Karpas-422 (cell line): ENCODE results near the gene FUZ. TPM values are rescaled to one million over a fixed set of nuclear protein-coding genes. Genes with fewer than 3 reads are reported as not detected.
A peak's percentile ranks its signal among the peaks of the same experiment; 100 is the strongest.

ENCODE experiments used
- DNase-seq: peaks from one replicate; pipeline ENCODE4 v3.0.0-alpha.2; 2015
- H2AFZ ChIP-seq: fragments of 200-600 bp; sonication (generic); 2 replicates; pipeline ENCODE4 v1.6.1; 2014; ENCODE audit warnings: antibody characterized with exemption, low read length, mixed read lengths
- H3K27ac ChIP-seq: fragments of 200-600 bp; sonication (generic); 2 replicates; pipeline ENCODE4 v1.5.1; 2014; ENCODE audit warnings: mild to moderate bottlenecking, low read length, moderate library complexity
- H3K27me3 ChIP-seq: fragments of 200-600 bp; sonication (generic); 2 replicates; pipeline ENCODE4 v1.6.1; 2014; ENCODE audit warnings: low read length, mixed read lengths
- H3K36me3 ChIP-seq: fragments of 200-600 bp; sonication (generic); 2 replicates; pipeline ENCODE4 v1.6.1; 2014; ENCODE audit warnings: low read length, mixed read lengths; ENCODE audit not compliant: insufficient read depth
- H3K4me1 ChIP-seq: fragments of 200-600 bp; sonication (generic); 2 replicates; pipeline ENCODE4 v1.6.1; 2014; ENCODE audit warnings: mild to moderate bottlenecking, low read length, mixed read lengths
- H3K4me2 ChIP-seq: fragments of 200-600 bp; sonication (generic); 2 replicates; pipeline ENCODE4 v1.6.1; 2014; ENCODE audit warnings: low read length, low read depth, mild to moderate bottlenecking; ENCODE audit not compliant: poor library complexity, severe bottlenecking
- H3K4me3 ChIP-seq: fragments of 200-600 bp; sonication (generic); 2 replicates; pipeline ENCODE4 v1.5.1; 2014; ENCODE audit warnings: mild to moderate bottlenecking, antibody characterized with exemption, low read length, mixed read lengths
- H3K79me2 ChIP-seq: fragments of 200-600 bp; sonication (generic); 2 replicates; pipeline ENCODE4 v1.6.1; 2014; ENCODE audit warnings: mild to moderate bottlenecking, low read length, mixed read lengths
- H3K9ac ChIP-seq: fragments of 200-600 bp; sonication (generic); 2 replicates; pipeline ENCODE4 v1.6.0; 2014; ENCODE audit warnings: low read length
- H3K9me2 ChIP-seq: fragments of 200-600 bp; sonication (generic), shearing (Covaris generic); replicated peaks from 2 replicates; pipeline ENCODE4 v1.6.0; 2014; ENCODE audit warnings: mild to moderate bottlenecking, low read length, moderate library complexity; ENCODE audit not compliant: insufficient read depth
- H3K9me3 ChIP-seq: fragments of 300-700, 200-600 bp; sonication (generic); 2 replicates; pipeline ENCODE4 v1.6.1; 2014; ENCODE audit warnings: low read length, mixed read lengths
- H4K20me1 ChIP-seq: fragments of 200-600 bp; sonication (generic); 2 replicates; pipeline ENCODE4 v1.6.1; 2014; ENCODE audit warnings: mild to moderate bottlenecking, antibody characterized with exemption, low read length, low read depth; ENCODE audit not compliant: insufficient read depth
- small RNA-seq: library from RNA; depleted of rRNA; stranded (forward); fragments of <200 nt; gene quantifications from one replicate; pipeline ENCODE3, GENCODE V24; 2014
- total RNA-seq: library from RNA; depleted of rRNA; stranded (reverse); fragments of >200 nt; shearing (Covaris generic); gene quantifications from 2 replicates; pipeline ENCODE4 v1.2.3, GENCODE V29; 2014; ENCODE audit warnings: low replicate concordance; rRNA removed

The FUZ gene
- total RNA-seq, 1 experiment from 2014 or later = 15.8 TPM

DNA sequence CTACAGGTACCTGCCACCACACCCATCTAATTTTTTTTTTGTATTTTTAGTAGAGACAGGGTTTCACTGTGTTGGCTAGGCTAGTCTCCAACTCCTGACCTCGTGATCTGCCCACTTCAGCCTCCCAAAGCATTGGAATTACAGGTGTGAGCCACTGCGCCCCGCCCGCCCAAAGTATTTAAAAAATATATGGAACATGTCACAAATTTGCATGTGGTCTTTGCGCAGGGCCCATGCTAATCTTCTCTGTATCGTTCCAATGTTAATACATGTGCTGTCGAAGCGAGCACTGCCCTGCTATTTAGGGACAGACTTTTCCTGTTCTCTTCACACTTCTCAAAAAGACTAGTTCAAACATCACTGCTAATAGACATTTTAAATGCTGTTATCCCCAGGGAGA, 48.8 kb downstream of the FUZ start:
- Histone ChIP-seq H3K4me2 (no peak overlapping the region), H3K27ac (no peak overlapping the region), H3K27me3 (no peaks in the 10 kb centered on the region), H2AFZ (no peak overlapping the region), H3K36me3 (no peaks in the 10 kb centered on the region), H3K4me3 (no peak overlapping the region), H3K4me1 (peaks cover 33% of the 10 kb centered on the region), H3K9me3 (no peaks in the 10 kb centered on the region), H3K9ac (no peak overlapping the region), H4K20me1 (peaks cover 11% of the 10 kb centered on the region; the same call in 1 of the 2 replicates), H3K9me2 (no peaks in the 10 kb centered on the region), H3K79me2 (peaks cover 25% of the 10 kb centered on the region)
- DNase-seq = no peak

DNA sequence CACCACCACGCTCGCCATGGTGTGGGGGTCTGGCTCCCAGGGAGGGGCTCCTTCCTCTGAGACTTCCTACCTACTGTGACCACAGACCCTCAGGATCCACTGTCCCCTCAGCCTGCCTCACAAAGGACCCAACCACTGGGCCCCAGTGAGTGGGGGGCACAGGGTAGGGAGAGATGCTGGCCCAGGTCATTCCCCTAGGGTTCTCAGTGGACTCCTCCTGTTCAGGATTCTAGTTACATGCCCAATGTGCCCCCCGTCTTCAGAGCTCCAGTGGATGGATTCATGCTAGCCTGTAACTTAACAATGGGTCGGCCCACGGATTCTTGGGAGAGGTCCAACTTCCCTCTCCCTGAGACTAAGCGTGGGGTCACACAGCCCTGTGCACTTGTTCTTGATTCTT, 49.9 kb downstream of the FUZ start, which contains the start of gene TSKS:
TSKS (minus strand) TSS at position 77 of the 400 bp plus-strand sequence; CDS start at position 18, 59 bp downstream.
- Histone ChIP-seq H3K9me3 (no peaks in the 10 kb centered on the region), H3K9me2 (no peaks in the 10 kb centered on the region), H3K27ac (no peak within 1 kb of the TSS), H3K27me3 (no peaks in the 10 kb centered on the region), H3K4me2 (peak within 1 kb of the TSS; percentile 67), H3K79me2 (peaks cover 14% of the 10 kb centered on the region), H3K9ac (peak within 1 kb of the TSS; percentile 60), H3K4me1 (peaks cover 29% of the 10 kb centered on the region), H3K36me3 (no peaks in the 10 kb centered on the region), H3K4me3 (peak within 1 kb of the TSS; percentile 51; the same call in 1 of the 2 replicates), H2AFZ (peak within 1 kb of the TSS; percentile 79), H4K20me1 (peaks cover 9% of the 10 kb centered on the region; the same call in 1 of the 2 replicates)
- no peak for DNase-seq

DNA sequence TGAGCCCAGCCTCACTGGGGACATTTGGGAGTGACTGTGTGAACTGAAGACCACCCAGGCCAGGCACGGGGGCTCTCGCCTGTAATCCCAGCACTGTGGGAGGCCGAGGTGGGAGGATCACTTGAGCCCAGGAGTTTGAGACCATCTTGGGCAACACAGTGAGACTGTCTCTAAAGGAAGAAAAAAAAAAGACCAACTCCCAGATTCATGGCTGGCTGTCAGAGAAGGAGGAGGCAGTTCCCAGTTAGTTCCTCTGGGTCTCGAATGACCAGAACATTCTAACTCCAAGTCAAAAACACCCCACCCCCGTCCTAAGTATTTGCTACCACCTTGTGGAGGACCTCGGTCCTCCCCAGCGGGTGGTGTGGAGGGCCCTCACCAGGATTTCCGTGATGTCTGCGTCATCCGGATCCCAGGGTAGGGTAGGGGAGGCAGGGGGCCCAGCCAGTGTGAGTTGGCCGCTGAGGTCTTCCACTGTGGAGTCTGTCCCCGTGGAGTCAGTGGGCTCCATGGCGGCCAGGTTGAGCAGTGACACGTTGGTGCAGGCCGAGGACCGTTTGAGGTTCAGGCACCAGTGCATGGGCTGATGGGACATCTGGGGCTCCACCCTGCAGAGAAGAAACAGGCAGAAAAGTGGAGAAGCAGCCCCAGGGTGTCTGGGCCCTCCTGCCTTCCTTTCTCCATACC, 51.3 kb downstream of the FUZ start:
- peak; percentile 85 for DNase-seq
- peak overlapping the region; percentile 60 for H3K9ac ChIP-seq
- H2AFZ ChIP-seq = peak overlapping the region; percentile 79

DNA sequence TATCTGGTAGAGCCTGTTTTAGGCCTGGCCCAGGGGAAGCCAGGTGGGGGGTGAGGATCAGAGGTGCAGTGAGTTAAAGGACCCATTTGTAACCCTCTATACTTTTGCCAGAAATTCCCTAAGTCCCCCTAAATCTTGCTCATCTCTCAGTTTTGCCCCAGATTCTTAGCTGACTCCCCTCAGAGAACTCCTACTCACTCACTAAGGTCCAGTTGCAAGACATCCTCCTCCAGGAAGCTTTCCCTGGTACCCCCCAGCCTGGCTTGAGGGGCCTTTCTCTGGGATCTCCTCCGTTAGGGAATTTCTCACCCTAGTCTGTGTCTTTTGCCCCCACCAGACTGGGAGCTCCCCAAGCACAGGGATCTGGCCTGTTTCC, 51.9 kb downstream of the FUZ start:
- Histone ChIP-seq H3K79me2 (no peaks in the 10 kb centered on the region), H4K20me1 (no peaks in the 10 kb centered on the region), H3K27ac (peak overlapping the region; percentile 8; the same call in 1 of the 2 replicates), H3K9ac (peak overlapping the region; percentile 60), H3K27me3 (no peaks in the 10 kb centered on the region), H3K9me3 (peaks cover 4% of the 10 kb centered on the region; the same call in 1 of the 2 replicates), H3K4me2 (peak overlapping the region; percentile 67), H3K36me3 (no peaks in the 10 kb centered on the region), H2AFZ (peak overlapping the region; percentile 79), H3K4me1 (peaks cover 22% of the 10 kb centered on the region), H3K4me3 (peak overlapping the region; percentile 51; the same call in 1 of the 2 replicates), H3K9me2 (no peaks in the 10 kb centered on the region)
- no peak for DNase-seq

More for the DNA sequence above, 51.3 kb downstream of the FUZ start:
- no peaks in the 10 kb centered on the region for H3K9me3 ChIP-seq
- H3K27ac ChIP-seq = peak overlapping the region; percentile 8; the same call in 1 of the 2 replicates
- H3K4me1 ChIP-seq = peaks cover 22% of the 10 kb centered on the region
- H3K27me3 ChIP-seq = no peaks in the 10 kb centered on the region
- H3K36me3 ChIP-seq = no peaks in the 10 kb centered on the region
- no peaks in the 10 kb centered on the region for H3K9me2 ChIP-seq
- peak overlapping the region; percentile 51; the same call in 1 of the 2 replicates for H3K4me3 ChIP-seq
- H3K79me2 ChIP-seq = no peaks in the 10 kb centered on the region
- H4K20me1 ChIP-seq = no peaks in the 10 kb centered on the region
- peak overlapping the region; percentile 67 for H3K4me2 ChIP-seq

DNA sequence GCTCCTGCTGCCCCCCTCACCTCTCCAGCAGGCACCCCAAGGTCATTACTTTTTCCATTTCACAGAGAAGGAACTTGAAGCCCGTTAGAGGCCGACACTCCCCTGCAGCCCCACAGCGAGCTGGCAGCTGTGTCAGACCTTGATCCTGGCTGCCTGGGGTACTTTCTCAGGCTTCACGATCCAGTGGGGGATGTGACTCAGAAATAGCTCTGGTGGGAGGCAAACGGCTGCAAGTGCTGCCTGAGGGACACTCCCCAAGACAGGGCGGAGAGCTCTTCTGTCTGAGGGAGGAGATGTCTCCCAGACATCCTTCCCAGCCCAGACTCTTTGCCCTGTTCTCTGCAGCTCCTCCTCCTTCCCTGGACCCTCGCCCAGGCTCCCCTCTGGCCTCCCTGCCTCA, 54.8 kb downstream of the FUZ start:
- no peak overlapping the region for H3K4me2 ChIP-seq
- DNase-seq = no peak
- H3K9me3 ChIP-seq = peaks cover 10% of the 10 kb centered on the region; the same call in 1 of the 2 replicates
- no peak overlapping the region for H3K4me3 ChIP-seq
- H3K9me2 ChIP-seq = no peaks in the 10 kb centered on the region
- no peaks in the 10 kb centered on the region for H3K79me2 ChIP-seq
- no peak overlapping the region; the same call in 1 of the 2 replicates for H2AFZ ChIP-seq
- peaks cover 12% of the 10 kb centered on the region for H3K4me1 ChIP-seq
- H4K20me1 ChIP-seq = no peaks in the 10 kb centered on the region
- H3K27me3 ChIP-seq = no peaks in the 10 kb centered on the region
- no peaks in the 10 kb centered on the region for H3K36me3 ChIP-seq
- no peak overlapping the region for H3K27ac ChIP-seq
- H3K9ac ChIP-seq = 0 out of 2 replicates have a peak overlapping the region, but pooled peaks have one; percentile 24

Small RNA genes lying within 50 kb of the gene (small RNA-seq; reads per million reads assigned to genes)
- gene MIR4749 (not detected), gene MIR6799 (not detected), gene RNU6-841P (not detected)

Other genes with a start within 250 kb of the FUZ start
- gene NOSIP, start 232.7 kb downstream of the FUZ start, total RNA-seq = 68.5 and 136 TPM in 2 replicates
- gene PRRG2, start 232.0 kb downstream of the FUZ start, total RNA-seq = 1.3 and 3.8 TPM in 2 replicates
- 8.7 and 12.8 TPM in 2 replicates for gene PRR12, start 222.1 kb downstream of the FUZ start, total RNA-seq
- gene RRAS, start 173.1 kb downstream of the FUZ start, total RNA-seq = 0.22 and 1.8 TPM in 2 replicates
- 8.3 and 19.6 TPM in 2 replicates for gene SCAF1, start 171.1 kb downstream of the FUZ start, total RNA-seq
- gene IRF3, start 147.4 kb downstream of the FUZ start, total RNA-seq = 78.2 and 293 TPM in 2 replicates
- 25.6 and 35.4 TPM in 2 replicates for gene BCL2L12, start 147.4 kb downstream of the FUZ start, total RNA-seq
- 293 and 522 TPM in 2 replicates for gene PRMT1, start 136.0 kb downstream of the FUZ start, total RNA-seq
- 4.0 and 12.0 TPM in 2 replicates for gene ADM5, start 123.7 kb downstream of the FUZ start, total RNA-seq
- 0.26 and 1.3 TPM in 2 replicates for gene CPT1C, start 122.2 kb downstream of the FUZ start, total RNA-seq
- gene TSKS, start 50.0 kb downstream of the FUZ start, total RNA-seq = 5.7 and 17.9 TPM in 2 replicates
- gene AP2A1, start 46.3 kb downstream of the FUZ start, total RNA-seq = 32.4 and 54.7 TPM in 2 replicates
- 37.8 and 40.5 TPM in 2 replicates for gene MED25, start 5.0 kb upstream of the FUZ start, total RNA-seq
- gene PTOV1, start 37.9 kb upstream of the FUZ start, total RNA-seq = 67.8 and 114 TPM in 2 replicates
- gene PNKP, start 54.3 kb upstream of the FUZ start, total RNA-seq = 49.4 and 101 TPM in 2 replicates
- gene AKT1S1, start 64.1 kb upstream of the FUZ start, total RNA-seq = 8.2 and 8.9 TPM in 2 replicates
- 13.6 and 17.8 TPM in 2 replicates for gene TBC1D17, start 64.4 kb upstream of the FUZ start, total RNA-seq
- gene IL4I1, start 83.6 kb upstream of the FUZ start, total RNA-seq = not detected in 2 replicates
- 454 and 537 TPM in 2 replicates for gene ATF5, start 115.9 kb upstream of the FUZ start, total RNA-seq
- 35.0 and 37.9 TPM in 2 replicates for gene NUP62, start 116.2 kb upstream of the FUZ start, total RNA-seq
- gene SIGLEC11, start 147.9 kb upstream of the FUZ start, total RNA-seq = 0.87 TPM in 1 of 2 replicates, not detected in the other
- 56.9 and 75.9 TPM in 2 replicates for gene VRK3, start 212.1 kb upstream of the FUZ start, total RNA-seq
- gene ZNF473, start 212.7 kb upstream of the FUZ start, total RNA-seq = 22.3 and 24.1 TPM in 2 replicates